ENCODE results near the gene CGNL1.

The CGNL1 gene

DNA sequence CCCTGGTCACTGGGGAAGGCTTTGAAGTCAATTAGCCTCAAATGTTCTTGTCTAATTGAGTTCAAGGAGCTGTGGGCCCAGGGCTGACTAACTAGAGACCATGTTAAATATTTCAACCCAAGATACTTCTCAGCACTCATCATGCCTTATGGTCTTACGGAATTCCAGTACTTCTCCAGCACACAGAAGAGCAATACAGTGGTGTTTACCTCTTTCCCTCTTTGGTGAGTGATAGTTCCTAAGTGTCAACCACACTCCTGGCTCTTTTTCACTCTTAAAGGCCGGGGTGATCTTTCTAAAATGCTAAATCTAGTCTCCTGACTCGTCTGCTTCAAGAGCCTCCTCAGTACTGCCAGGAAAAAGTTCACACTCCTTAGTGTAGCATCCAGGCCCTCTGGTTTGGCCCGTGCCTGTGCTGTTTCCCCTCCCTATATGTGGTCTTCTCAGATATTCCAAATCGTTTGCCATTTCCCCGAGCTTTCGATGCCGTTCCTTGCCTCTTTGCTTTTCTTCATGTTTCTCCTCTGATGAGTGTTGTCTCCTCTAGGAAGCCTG lies 220.1 kb downstream of the CGNL1 start:
- no peak for DNase-seq (ENCODE audit: low read depth in 2 of 2)

DNA sequence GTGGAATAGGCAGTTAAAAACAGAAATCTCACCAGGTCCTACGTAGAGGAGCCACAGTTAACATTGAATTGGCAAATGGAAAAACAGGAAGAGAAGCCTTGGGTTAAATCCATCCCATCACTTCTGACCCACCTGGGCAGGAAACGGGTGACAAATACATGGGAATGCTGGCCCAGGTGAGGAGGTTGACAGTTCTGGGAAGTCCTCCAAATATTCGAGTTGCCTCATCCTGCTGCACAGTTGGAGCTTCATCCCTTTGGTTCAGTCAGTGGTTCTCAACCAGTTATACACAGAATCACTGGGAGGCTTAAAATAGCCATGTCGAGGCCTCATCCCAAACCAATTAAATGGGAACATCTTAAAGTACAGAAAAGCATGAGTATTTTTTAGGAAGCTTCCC lies 220.7 kb downstream of the CGNL1 start:
- DNase-seq (ENCODE audit: low read depth in 2 of 2): no peak

DNA sequence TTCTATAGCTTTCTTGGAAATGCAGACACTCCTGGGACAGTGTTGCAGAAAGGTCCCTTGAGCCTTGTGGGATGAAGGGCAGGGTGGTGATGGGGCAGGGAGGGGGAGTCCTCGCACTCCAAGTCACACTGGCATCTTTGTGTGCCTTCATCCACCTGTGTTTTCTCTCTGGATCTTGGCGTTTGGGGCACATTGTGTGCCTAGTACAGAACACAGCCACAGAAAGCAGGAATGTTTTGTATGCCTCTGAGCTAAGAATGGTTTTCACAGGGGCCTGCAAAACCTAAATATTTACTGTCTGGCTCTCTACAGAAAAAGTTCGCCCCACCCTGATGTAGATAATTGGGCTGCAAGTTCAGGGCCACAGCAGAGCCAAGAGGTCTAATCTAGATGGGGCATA lies 221.1 kb downstream of the CGNL1 start:
- DNase-seq (ENCODE audit: low read depth in 2 of 2): no peak

DNA sequence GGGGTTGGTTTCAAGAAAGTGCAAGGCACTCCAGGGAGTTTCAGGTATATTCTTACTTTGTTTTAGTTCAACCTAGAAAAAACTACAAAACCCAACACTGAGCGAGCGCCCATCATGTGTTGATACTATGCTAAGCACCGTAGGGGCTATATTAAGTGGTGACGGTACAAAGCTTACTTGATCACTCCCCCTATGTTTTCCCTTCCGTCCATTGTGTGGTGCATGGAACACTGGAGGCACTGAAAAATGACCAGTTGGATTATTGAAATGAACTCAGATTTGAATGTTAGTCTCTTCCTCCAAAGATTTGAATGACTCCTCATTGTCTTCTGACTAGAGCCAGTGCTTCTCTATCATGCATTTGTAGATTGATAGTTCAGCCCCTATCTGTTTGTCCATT lies 222.0 kb downstream of the CGNL1 start:
- DNase-seq (ENCODE audit: low read depth in 2 of 2): no peak

DNA sequence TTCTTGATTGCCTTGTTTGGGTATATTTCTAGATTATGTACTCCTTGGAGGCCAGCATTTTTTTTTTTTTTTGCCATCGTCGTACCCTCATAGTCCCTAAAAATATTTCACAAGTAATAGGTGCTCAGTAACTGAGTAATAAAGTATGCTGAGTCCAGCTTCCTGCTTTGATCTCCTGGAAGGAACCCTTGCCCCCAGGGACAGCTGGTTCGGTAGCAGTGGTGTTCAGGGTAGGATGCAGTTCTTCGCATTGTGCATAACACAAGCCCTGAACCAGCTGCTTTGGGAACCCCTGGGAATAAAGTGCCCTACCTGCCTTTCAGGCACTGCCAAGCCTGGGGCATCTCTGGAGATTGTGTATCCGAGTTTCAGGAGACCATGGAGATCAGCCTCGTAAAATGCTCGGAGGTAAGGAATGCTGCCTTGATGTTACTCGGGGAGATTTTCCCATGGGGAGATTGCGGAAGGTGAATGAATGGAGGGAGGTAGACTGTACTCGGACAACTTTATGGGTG lies 223.0 kb downstream of the CGNL1 start:
- no peak for DNase-seq (ENCODE audit: low read depth in 2 of 2)

DNA sequence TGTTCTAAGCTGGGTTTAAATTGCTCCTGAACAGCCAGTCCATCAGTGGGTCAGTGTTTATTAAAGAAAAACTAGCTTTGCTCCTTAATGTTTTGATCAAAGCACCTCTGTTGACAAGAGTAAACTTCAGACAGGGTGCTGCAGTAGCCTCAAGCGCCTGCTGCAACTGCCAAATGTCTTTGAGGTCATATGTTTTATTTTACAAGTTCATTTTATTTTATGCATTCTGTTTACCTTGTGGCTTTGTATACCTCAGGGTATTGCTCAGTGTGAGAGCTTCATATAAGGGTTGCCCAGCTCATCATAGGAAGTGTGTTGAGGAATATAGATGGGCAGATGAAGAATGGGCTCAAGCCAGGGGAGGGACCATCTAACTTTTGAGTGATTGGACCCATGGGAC lies 223.9 kb downstream of the CGNL1 start:
- DNase-seq (ENCODE audit: low read depth in 2 of 2): no peak

Measured in stimulated activated CD8-positive, alpha-beta memory T cell treated with anti-CD3 and anti-CD28 coated beads, Interleukin-7, amount 100 ng/mL, for 4 hours (primary cell).